Sigmoid colon (tissue), 7 donors: ENCODE results near the gene S100P. TPM values are rescaled to one million over a fixed set of nuclear protein-coding genes. Genes with fewer than 3 reads are reported as not detected.

Experiments used
- DNase-seq: peaks from one replicate; pipeline ENCODE4 v3.0.0-alpha.2; 2019
- H3K27ac ChIP-seq, 4 donors: fragments of 200-600 bp; sonication (generic); one replicate each; pipeline ENCODE4 v1.5.1; 2016 to 2019; ENCODE audit warnings: mild to moderate bottlenecking in 1 of 4
- H3K27me3 ChIP-seq, 3 donors: fragments of 200-600 bp; sonication (generic); one replicate each; pipeline ENCODE4 v1.5.1; 2019; ENCODE audit warnings: mild to moderate bottlenecking in 1 of 3
- H3K36me3 ChIP-seq, 4 donors: fragments of 200-600 bp; sonication (generic); one replicate each; pipeline ENCODE4 v1.5.1; 2016 to 2019
- H3K4me1 ChIP-seq, 4 donors: fragments of 200-600 bp; sonication (generic); one replicate each; pipeline ENCODE4 v1.5.1; 2017 to 2019
- H3K4me3 ChIP-seq, 4 donors: fragments of 200-600 bp; sonication (generic); one replicate each; pipeline ENCODE4 v1.5.1; 2017 to 2019; ENCODE audit warnings: mild to moderate bottlenecking in 2 of 4, moderate library complexity in 1 of 4
- H3K9me3 ChIP-seq, 4 donors: fragments of 200-600 bp in 3 of 4; sonication (generic) in 3 of 4; one replicate each; pipeline versions ENCODE4 v1.5.1 to v1.6.1; 2013 to 2019
- EP300 ChIP-seq, 4 donors: sonication (generic); formaldehyde crosslinking; IDR thresholded peaks; one replicate each; pipeline ENCODE4 v1.6.1; 2017; ENCODE audit warnings: antibody characterized with exemption in 4 of 4
- POLR2A ChIP-seq, 2 donors: fragments of 450-650 bp; IDR thresholded peaks; one replicate each; pipeline ENCODE4 v1.6.1; 2016; ENCODE audit warnings: antibody characterized with exemption in 2 of 2, mild to moderate bottlenecking in 2 of 2, moderate library complexity in 2 of 2
- POLR2AphosphoS5 ChIP-seq, 4 donors: sonication (generic); formaldehyde crosslinking; IDR thresholded peaks; one replicate each; pipeline ENCODE4 v1.6.1; 2017; ENCODE audit warnings: antibody characterized with exemption in 4 of 4
- WGBS, 2 donors: extraction: QIAGEN DNeasy Blood & Tissue Kit; methylation state at CpG; one replicate each; pipeline ENCODE4 v1.1.7; 2013; 5-methylcytosine and 5-hydroxymethylcytosine counted together
- intact Hi-C: fragments of 100-400 bp; cut with DNase I; formaldehyde crosslinking; loops from one replicate; pipeline ENCODE4 v1.15.1; 2023
- polyA plus RNA-seq, 3 donors: library from polyadenylated mRNA; stranded (reverse); fragments of 200-250 nt; gene quantifications; one replicate each; pipeline ENCODE4 v1.2.3, GENCODE V29; 2013
- total RNA-seq, 4 donors: library from RNA; depleted of rRNA; stranded (reverse); fragments of >200 nt; gene quantifications; one replicate each; pipeline ENCODE4 v1.1.0, GENCODE V29; 2016
- TF ChIP-seq, protein P1 (sequence below), 4 experiments: fragments of 450-650 bp in 3 of 4; fragments of 200-600 bp in 1 of 4; IDR thresholded peaks; one replicate each; pipeline ENCODE4 v1.5.1; 2016 to 2019; ENCODE audit warnings: antibody characterized with exemption in 4 of 4, mild to moderate bottlenecking in 3 of 4, moderate library complexity in 2 of 4
- donor health status: healthy with polysubstance abuse.
- donor health status: Bipolar disorder and iron deficiency.
- donor health status: healthy.

Gene S100P
- total and polyA plus RNA-seq, 7 donors: 0.41 to 488 (median 253) TPM; not detected in 3

DNA sequence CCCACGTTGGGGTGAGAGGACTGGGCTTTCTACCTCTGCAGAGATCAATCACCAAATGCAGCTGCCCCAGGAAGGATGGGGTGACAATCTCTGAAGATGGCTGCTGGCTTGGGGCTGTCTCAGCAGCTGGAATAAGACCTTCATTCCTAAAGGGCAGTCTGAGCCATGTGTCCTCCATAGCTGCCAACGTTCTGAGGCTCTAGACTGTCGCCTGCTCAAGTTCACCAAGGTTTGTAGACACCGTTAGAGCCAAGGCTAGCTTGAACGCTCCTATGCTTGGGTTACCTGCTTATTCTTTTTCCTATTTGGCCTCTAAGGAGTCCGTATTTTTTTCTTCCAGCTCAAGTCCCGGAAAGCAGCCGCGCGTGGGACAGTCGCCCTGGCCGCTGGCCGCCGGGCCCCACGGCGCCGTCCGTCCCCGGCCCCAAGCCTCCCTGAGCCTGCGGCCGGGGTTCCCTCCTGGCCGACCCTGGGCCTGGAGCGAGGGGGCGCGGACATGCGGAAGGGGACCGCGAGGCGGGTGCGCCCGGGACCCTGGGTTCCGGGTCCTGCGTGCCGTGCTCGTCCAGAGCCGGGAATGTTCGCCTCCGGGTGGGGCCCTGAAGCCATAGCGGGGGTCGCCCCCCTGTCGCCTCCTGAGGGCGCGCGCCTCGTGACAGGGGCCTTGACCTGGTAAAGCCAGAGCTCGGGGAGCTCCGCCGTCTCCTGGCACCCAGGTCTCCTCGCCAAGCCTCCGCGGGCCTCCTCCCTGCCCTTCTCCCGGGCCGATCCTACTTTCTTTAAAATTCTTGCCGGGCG is 29.9 kb upstream of the S100P start:
- H3K36me3 ChIP-seq: no peaks in the 10 kb centered on the region
- TF ChIP-seq POLR2AphosphoS5 (IDR thresholded peaks at IDR 0.05): no peak
- TF ChIP-seq EP300 (IDR thresholded peaks at IDR 0.05): no peak
- TF ChIP-seq, protein P1, sequence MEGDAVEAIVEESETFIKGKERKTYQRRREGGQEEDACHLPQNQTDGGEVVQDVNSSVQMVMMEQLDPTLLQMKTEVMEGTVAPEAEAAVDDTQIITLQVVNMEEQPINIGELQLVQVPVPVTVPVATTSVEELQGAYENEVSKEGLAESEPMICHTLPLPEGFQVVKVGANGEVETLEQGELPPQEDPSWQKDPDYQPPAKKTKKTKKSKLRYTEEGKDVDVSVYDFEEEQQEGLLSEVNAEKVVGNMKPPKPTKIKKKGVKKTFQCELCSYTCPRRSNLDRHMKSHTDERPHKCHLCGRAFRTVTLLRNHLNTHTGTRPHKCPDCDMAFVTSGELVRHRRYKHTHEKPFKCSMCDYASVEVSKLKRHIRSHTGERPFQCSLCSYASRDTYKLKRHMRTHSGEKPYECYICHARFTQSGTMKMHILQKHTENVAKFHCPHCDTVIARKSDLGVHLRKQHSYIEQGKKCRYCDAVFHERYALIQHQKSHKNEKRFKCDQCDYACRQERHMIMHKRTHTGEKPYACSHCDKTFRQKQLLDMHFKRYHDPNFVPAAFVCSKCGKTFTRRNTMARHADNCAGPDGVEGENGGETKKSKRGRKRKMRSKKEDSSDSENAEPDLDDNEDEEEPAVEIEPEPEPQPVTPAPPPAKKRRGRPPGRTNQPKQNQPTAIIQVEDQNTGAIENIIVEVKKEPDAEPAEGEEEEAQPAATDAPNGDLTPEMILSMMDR (IDR thresholded peaks at IDR 0.05): no peak
- TF ChIP-seq POLR2A (IDR thresholded peaks at IDR 0.05): no peak
- H3K4me1 ChIP-seq: peaks cover 0 to 21% (median 17%) of the 10 kb centered on the region in 4 donors
- 19% methylated on average over 55 of the region's 55 CpGs for WGBS, 2 donors
- no peaks in the 10 kb centered on the region for H3K9me3 ChIP-seq
- no peak for DNase-seq
- intact Hi-C loops: no loop called here
- H3K27ac ChIP-seq: peak overlapping the region in 1 of 4 donors; percentile 10
- H3K27me3 ChIP-seq: peaks cover 0 to 3% (median 0%) of the 10 kb centered on the region in 3 donors
- peak overlapping the region; percentile 27 to 51 (median 40) for H3K4me3 ChIP-seq

DNA sequence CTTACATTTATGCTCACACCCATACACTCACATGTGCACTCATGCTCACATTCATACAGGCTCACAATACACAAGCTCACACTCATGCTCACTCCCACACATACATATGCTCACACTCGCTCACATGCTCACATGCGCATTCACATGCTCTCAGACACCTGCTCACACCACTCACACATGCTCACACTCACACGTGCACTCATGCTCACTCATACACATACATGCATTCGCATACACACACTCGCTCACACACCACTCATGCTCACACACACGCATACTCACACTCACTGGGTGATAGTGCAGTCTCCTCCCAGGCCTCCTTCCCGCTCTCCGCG is 28.4 kb upstream of the S100P start:
- peaks cover 0 to 3% (median 0%) of the 10 kb centered on the region in 3 donors for H3K27me3 ChIP-seq
- intact Hi-C loops: no loop called here
- TF ChIP-seq POLR2AphosphoS5 (IDR thresholded peaks at IDR 0.05) (no peak), POLR2A (IDR thresholded peaks at IDR 0.05) (no peak), EP300 (IDR thresholded peaks at IDR 0.05) (no peak)
- TF ChIP-seq, protein P1 (IDR thresholded peaks at IDR 0.05): no peak
- peaks cover 0 to 14% (median 13%) of the 10 kb centered on the region in 4 donors for H3K4me1 ChIP-seq
- H3K36me3 ChIP-seq: peaks cover 0 to 9% (median 0%) of the 10 kb centered on the region in 4 donors
- WGBS, 2 donors: 93 to 96% methylated on average over 9 of the region's 9 CpGs
- H3K4me3 ChIP-seq: no peak overlapping the region
- no peak for DNase-seq
- no peak overlapping the region for H3K27ac ChIP-seq
- no peaks in the 10 kb centered on the region for H3K9me3 ChIP-seq

DNA sequence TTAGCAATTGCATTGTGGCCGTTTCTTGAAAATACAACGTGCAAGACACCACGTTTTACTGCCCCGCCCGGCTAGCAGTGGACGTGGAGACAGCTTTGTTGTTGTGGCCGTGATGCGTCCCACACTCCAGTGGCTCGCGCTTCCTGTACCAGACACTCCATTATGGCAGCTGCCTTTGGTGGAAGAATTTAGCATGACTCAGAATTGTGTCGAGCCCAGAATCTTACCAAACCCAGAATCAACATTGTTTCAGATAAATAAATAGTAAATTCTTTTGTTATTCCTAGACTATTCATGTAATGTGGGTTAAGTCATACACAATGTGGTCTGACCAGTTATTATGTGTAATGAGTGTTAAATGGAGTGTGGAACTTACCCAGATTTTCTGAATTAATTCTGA is 25.3 kb upstream of the S100P start:
- Histone ChIP-seq H3K27me3 (peaks cover 0 to 3% (median 0%) of the 10 kb centered on the region in 3 donors), H3K36me3 (peaks cover 0 to 9% (median 0%) of the 10 kb centered on the region in 4 donors), H3K4me1 (peaks cover 0 to 19% (median 18%) of the 10 kb centered on the region in 4 donors), H3K4me3 (no peak overlapping the region), H3K27ac (no peak overlapping the region), H3K9me3 (no peaks in the 10 kb centered on the region)
- DNase-seq: no peak
- TF ChIP-seq EP300 (IDR thresholded peaks at IDR 0.05) (no peak), POLR2A (IDR thresholded peaks at IDR 0.05) (no peak), POLR2AphosphoS5 (IDR thresholded peaks at IDR 0.05) (no peak)
- TF ChIP-seq, protein P1 (IDR thresholded peaks at IDR 0.05): no peak
- WGBS, 2 donors: 65 to 79% methylated on average over 11 of the region's 11 CpGs
- intact Hi-C loops: no loop called here

DNA sequence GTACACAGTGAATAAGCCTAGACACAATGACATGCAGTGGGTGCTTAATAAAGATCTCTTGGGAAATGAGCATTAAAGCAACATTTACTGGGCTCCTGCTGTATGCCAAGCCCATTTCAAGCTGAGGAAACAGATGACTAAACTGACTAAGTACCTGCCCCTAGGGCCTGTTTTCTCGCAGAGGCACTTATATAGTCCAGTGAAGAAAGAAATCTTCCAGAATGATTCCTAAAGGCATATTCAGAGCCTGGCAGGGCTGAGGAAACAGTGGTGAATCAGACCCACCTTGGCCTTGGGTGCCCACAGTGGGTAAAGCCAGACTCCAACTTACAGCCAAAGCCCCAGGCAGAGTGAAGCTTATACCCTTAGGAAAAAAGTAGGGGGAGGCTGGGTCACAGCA is 22.0 kb upstream of the S100P start:
- Histone ChIP-seq H3K9me3 (no peaks in the 10 kb centered on the region), H3K4me1 (peaks cover 0 to 28% (median 27%) of the 10 kb centered on the region in 4 donors), H3K4me3 (no peak overlapping the region), H3K27ac (no peak overlapping the region), H3K36me3 (peaks cover 0 to 9% (median 0%) of the 10 kb centered on the region in 4 donors), H3K27me3 (no peaks in the 10 kb centered on the region)
- no peak for DNase-seq
- intact Hi-C loops: no loop called here
- 93 to 94% methylated on average over 1 of the region's 1 CpG for WGBS, 2 donors
- TF ChIP-seq, protein P1 (IDR thresholded peaks at IDR 0.05): no peak
- TF ChIP-seq POLR2A (IDR thresholded peaks at IDR 0.05) (no peak), POLR2AphosphoS5 (IDR thresholded peaks at IDR 0.05) (no peak), EP300 (IDR thresholded peaks at IDR 0.05) (no peak)
